Measurements from ENCODE around the gene GABPB1.
A peak's percentile ranks its signal among the peaks of the same experiment; 100 is the strongest.

GABPB1 gene

DNA sequence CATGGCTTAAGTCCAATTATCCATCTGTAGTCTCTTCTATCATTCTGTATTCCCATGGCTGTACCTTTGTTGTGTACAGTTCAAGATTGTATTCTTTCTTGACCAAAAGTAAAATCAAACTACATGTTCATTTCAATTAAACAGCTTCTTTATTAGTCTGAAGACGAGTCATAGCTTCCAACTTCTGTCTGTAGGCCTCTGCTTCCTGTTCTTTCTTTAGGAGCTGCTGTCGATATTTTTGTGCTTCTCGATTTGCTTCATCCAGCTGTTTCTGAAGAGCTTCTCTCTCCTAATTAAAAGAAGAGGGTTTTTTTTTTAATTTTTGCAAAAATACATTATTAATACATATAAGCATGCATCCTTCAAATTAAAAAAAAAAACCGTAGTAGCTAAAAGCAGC, 76.5 kb downstream of the GABPB1 start:
- H3K27ac ChIP-seq: no peak overlapping the region
- TF ChIP-seq CTCF (conservative IDR thresholded peaks at IDR 0.05): no peak

DNA sequence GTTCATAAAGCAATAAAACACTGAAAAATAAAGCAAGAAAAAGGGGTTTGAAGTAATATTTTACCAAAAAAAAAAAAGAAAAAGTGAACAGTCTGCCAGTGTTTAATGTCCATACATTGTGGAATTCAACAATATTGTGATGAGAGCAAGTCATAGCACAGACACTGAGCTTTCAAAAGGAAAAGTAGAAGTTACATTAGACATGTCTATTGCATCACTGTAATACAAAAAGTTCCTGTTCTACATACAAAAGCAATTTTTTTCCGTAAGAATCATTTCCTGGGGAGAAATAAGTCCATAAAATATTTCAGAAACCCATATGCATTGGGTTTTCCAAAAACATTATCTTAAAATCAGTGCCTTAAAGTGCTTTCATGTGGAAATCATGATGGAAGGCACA, 77.6 kb downstream of the GABPB1 start:
- H3K27ac ChIP-seq: no peak overlapping the region
- TF ChIP-seq CTCF (conservative IDR thresholded peaks at IDR 0.05): no peak

- no peak for TF ChIP-seq CTCF (conservative IDR thresholded peaks at IDR 0.05)
- H3K27ac ChIP-seq: no peak overlapping the region
These were observed 79.1 kb downstream of the GABPB1 start for GRCh38 chr15:50275908-50276307.

GRCh38 chr15:50275091-50275490, 79.9 kb downstream of the GABPB1 start:
- TF ChIP-seq CTCF (conservative IDR thresholded peaks at IDR 0.05): no peak
- H3K27ac ChIP-seq: no peak overlapping the region

DNA sequence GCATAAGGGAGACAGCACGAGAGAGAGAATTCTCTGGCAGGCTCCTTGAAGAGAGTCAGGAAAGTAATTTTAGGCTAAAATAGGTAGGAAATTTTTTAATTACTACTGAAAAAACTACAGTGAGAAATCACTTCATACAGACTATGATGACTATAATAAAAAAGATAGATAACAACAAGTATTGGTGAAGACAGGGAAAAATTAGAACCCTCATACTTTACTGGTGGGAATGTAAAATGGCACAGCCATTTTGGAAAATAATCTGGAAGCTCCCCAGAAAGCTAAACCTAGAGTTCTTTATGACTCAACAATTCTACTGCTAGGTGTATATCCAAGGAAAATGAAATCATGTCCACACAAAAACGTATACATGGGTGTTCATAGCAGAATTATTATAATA, 87.4 kb downstream of the GABPB1 start:
- H3K27ac ChIP-seq: no peak overlapping the region
- no peak for TF ChIP-seq CTCF (conservative IDR thresholded peaks at IDR 0.05)

- no peak within 1 kb of the TSS for H3K27ac ChIP-seq
- TF ChIP-seq CTCF (conservative IDR thresholded peaks at IDR 0.05): no peak
These were observed 89.4 kb downstream of the GABPB1 start, which contains the start of gene HDC for GRCh38 chr15:50265620-50266019. Gene HDC (minus strand): TSS chr15:50265726. CDS start chr15:50265623, 103 bp downstream.

- TF ChIP-seq CTCF (conservative IDR thresholded peaks at IDR 0.05): no peak
- no peak overlapping the region for H3K27ac ChIP-seq
These were observed 92.5 kb downstream of the GABPB1 start for GRCh38 chr15:50262533-50262932.

GRCh38 chr15:50261981-50262380, 93.0 kb downstream of the GABPB1 start:
- no peak for TF ChIP-seq CTCF (conservative IDR thresholded peaks at IDR 0.05)
- 0 out of 2 replicates have a peak overlapping the region, but pooled peaks have one; percentile 30 for H3K27ac ChIP-seq
